GM12878 (cell line): ENCODE data around the gene CLSTN2. TPM values are rescaled to one million over a fixed set of nuclear protein-coding genes. Genes with fewer than 3 reads are reported as not detected.

Experiments used
- ATAC-seq: fragments of 200-7000 bp; cut with Tn5 transposase; 3 replicates; pipeline ENCODE4 v1.9.1; 2020; ENCODE audit warnings: mild to moderate bottlenecking, moderate library complexity
- BruUV-seq: library from RNA; stranded (reverse); fragments of 400-500 nt; replicated peaks from 2 replicates; lab custom pipeline; 2021; lab: Mats Ljungman, UMichigan
- CTCF ChIA-PET: fragments of 300-600 bp; sonication (Branson Sonifier 250); formaldehyde crosslinking; extraction: SDS; loops from one replicate; lab custom pipeline; 2021; ENCODE audit warnings: inconsistent platforms; lab: Yijun Ruan, JAX
- POLR2A ChIA-PET: fragments of 350-600 bp; formaldehyde crosslinking; extraction: SDS; loops from one replicate; lab custom pipeline; 2021; ENCODE audit warnings: inconsistent platforms; lab: Charles Lee
- RAD21 ChIA-PET: fragments of 300-600 bp; sonication (Branson Sonifier 250); formaldehyde crosslinking; loops from one replicate; lab custom pipeline; 2023; ENCODE audit warnings: antibody characterized with exemption; ENCODE audit not compliant: unreplicated experiment; lab: Charles Lee
- SMC1A ChIA-PET: fragments of 300-600 bp; sonication (Branson Sonifier 250); formaldehyde crosslinking; loops from one replicate; lab custom pipeline; 2023; ENCODE audit not compliant: unreplicated experiment, uncharacterized antibody; lab: Charles Lee
- DNase-seq: peaks from one replicate; pipeline ENCODE4 v3.0.0-alpha.2; 2011; ENCODE audit warnings: low read depth, low spot score
- FAIRE-seq: peaks from 3 replicates; lab custom pipeline; 2011; peaks lifted over from hg19 to GRCh38; lab: Jason Lieb, UNC
- H2AFZ ChIP-seq: 2 replicates; pipeline ENCODE4 v1.6.0; 2011; ENCODE audit warnings: low read depth, low read length, control low read depth; ENCODE audit not compliant: control insufficient read depth
- H3K27ac ChIP-seq: 2 replicates; pipeline ENCODE4 v1.5.1; 2011; ENCODE audit warnings: control low read depth; ENCODE audit not compliant: control insufficient read depth, insufficient read depth
- H3K27me3 ChIP-seq, 2 experiments: replicated peaks in 1 of 2; 2 replicates each; pipeline versions ENCODE4 v1.6.0 to v1.6.1; 2011; ENCODE audit warnings: low read length in 1 of 2; ENCODE audit not compliant: control insufficient read depth in 2 of 2, insufficient read depth in 2 of 2
- H3K36me3 ChIP-seq, 2 experiments: 2 replicates each; pipeline ENCODE4 v1.5.1; 2011; ENCODE audit warnings: low read length in 1 of 2; ENCODE audit not compliant: control insufficient read depth in 2 of 2, insufficient read depth in 2 of 2
- H3K4me1 ChIP-seq: 2 replicates; pipeline ENCODE4 v1.6.1; 2011; ENCODE audit warnings: mild to moderate bottlenecking, low read length, moderate library complexity, mixed read lengths; ENCODE audit not compliant: control insufficient read depth, insufficient read depth
- H3K4me2 ChIP-seq: 2 replicates; pipeline ENCODE4 v1.6.0; 2011; ENCODE audit warnings: control low read depth; ENCODE audit not compliant: control insufficient read depth, insufficient read depth
- H3K4me3 ChIP-seq: fragments of 200-600 bp; sonication (generic); 2 replicates; pipeline ENCODE4 v1.5.1; 2016
- H3K79me2 ChIP-seq: 2 replicates; pipeline ENCODE4 v1.6.0; 2011; ENCODE audit warnings: low read length; ENCODE audit not compliant: control insufficient read depth, insufficient read depth
- H3K9ac ChIP-seq: 2 replicates; pipeline ENCODE4 v1.8.0; 2011; ENCODE audit warnings: low read length, control low read depth, mixed read lengths; ENCODE audit not compliant: control insufficient read depth, insufficient read depth
- H3K9me3 ChIP-seq: replicated peaks from 3 replicates; pipeline ENCODE4 v1.5.1; 2011; ENCODE audit warnings: mild to moderate bottlenecking, low read length; ENCODE audit not compliant: control insufficient read depth, insufficient read depth
- H4K20me1 ChIP-seq: 2 replicates; pipeline ENCODE4 v1.6.0; 2011; ENCODE audit not compliant: control insufficient read depth, insufficient read depth
- BRCA1 ChIP-seq: IDR thresholded peaks from 2 replicates; pipeline ENCODE4 v1.6.1; 2011; ENCODE audit warnings: low read depth, low read length, improper control_type of control experiment
- CBX3 ChIP-seq: fragments of 200-600 bp; sonication (generic); IDR thresholded peaks from 2 replicates; pipeline ENCODE4 v1.6.1; 2016; ENCODE audit warnings: low read depth, borderline replicate concordance
- DPF2 ChIP-seq: fragments of 450-650 bp; IDR thresholded peaks from 2 replicates; pipeline ENCODE4 v1.6.1; 2017; ENCODE audit warnings: mild to moderate bottlenecking
- MTA3 ChIP-seq: IDR thresholded peaks from 2 replicates; pipeline ENCODE4 v1.6.1; 2012; ENCODE audit warnings: low read length, inconsistent platforms, borderline replicate concordance
- MXI1 ChIP-seq: fragments of 150-350 bp; IDR thresholded peaks from 2 replicates; pipeline ENCODE4 v1.6.1; 2011; ENCODE audit warnings: low read depth, mild to moderate bottlenecking, inconsistent platforms, low read length, improper control_type of control experiment
- MYC ChIP-seq: IDR thresholded peaks from 2 replicates; pipeline ENCODE4 v1.6.1; 2011; ENCODE audit warnings: mild to moderate bottlenecking, low read length, moderate library complexity, inconsistent platforms; ENCODE audit not compliant: insufficient read depth, insufficient replicate concordance, insufficient read length, severe bottlenecking
- NFXL1 ChIP-seq: fragments of 450-650 bp; IDR thresholded peaks from 2 replicates; pipeline ENCODE4 v1.6.1; 2017; ENCODE audit warnings: antibody characterized with exemption, mild to moderate bottlenecking, borderline replicate concordance
- PAX8 ChIP-seq: fragments of 450-650 bp; IDR thresholded peaks from 2 replicates; pipeline ENCODE4 v1.6.1; 2017; ENCODE audit warnings: mild to moderate bottlenecking, moderate library complexity
- POLR2AphosphoS2 ChIP-seq: IDR thresholded peaks from 2 replicates; pipeline ENCODE4 v1.6.1; 2011; ENCODE audit warnings: low read depth, mild to moderate bottlenecking, low read length, improper control_type of control experiment, moderate library complexity
- POLR2AphosphoS5 ChIP-seq: IDR thresholded peaks from 2 replicates; pipeline ENCODE4 v1.6.1; 2011; ENCODE audit warnings: mild to moderate bottlenecking, low read length, inconsistent platforms
- SREBF1 ChIP-seq: IDR thresholded peaks from 2 replicates; pipeline ENCODE4 v1.6.1; 2012; ENCODE audit warnings: mild to moderate bottlenecking, low read length
- STAT3 ChIP-seq: IDR thresholded peaks from 2 replicates; pipeline ENCODE4 v1.6.1; 2011; ENCODE audit warnings: low read depth, low read length, improper control_type of control experiment
- YBX1 ChIP-seq: fragments of 450-650 bp; IDR thresholded peaks from 2 replicates; pipeline ENCODE4 v1.6.1; 2016; ENCODE audit warnings: antibody characterized with exemption
- ZNF384 ChIP-seq: IDR thresholded peaks from 2 replicates; pipeline ENCODE4 v1.6.1; 2012; ENCODE audit warnings: low read depth, mild to moderate bottlenecking, low read length, improper control_type of control experiment, borderline replicate concordance
- WGBS: methylation state at CpG from one replicate; pipeline ENCODE4 v1.1.6; 2016; ENCODE audit warnings: low lambda C conversion rate; ENCODE audit not compliant: insufficient replicate concordance, insufficient coverage; ENCODE audit errors: missing lambda C conversion rate; 5-methylcytosine and 5-hydroxymethylcytosine counted together
- in situ Hi-C: fragments of 300-500 bp; cut with MboI; formaldehyde crosslinking; loops from 9 replicates; pipeline ENCODE4 v1.14.3; 2018; ENCODE audit warnings: mixed read lengths
- intact Hi-C: fragments of 100-400 bp; cut with micrococcal nuclease; formaldehyde crosslinking; loops from one replicate; pipeline ENCODE4 v1.14.2; 2022; ENCODE audit not compliant: unreplicated experiment
- polyA plus RNA-seq, 11 experiments: library from polyadenylated mRNA; depleted of rRNA in 4 of 11; unstranded in 6 of 11; stranded (reverse) in 5 of 11; fragments of >200 nt; fragmentation: Nextera tagmentation in 4 of 11; fragmentation: Illumina TruSeq in 1 of 11; extraction: Ambion mirVana in 4 of 11; extraction: Trizol in 1 of 11; gene quantifications; 1 replicate in 1 of 11; 2 replicates in 10 of 11; pipeline versions ENCODE4 v1.2.1 to v1.2.3, GENCODE V29; 2011 to 2016; ENCODE audit warnings: inconsistent platforms in 2 of 11, missing spikeins in 2 of 11, low read depth in 1 of 11
- total RNA-seq, 4 experiments: library from RNA; depleted of rRNA in 3 of 4; stranded (reverse); fragments of >200 nt in 3 of 4; fragmentation: Illumina TruSeq in 1 of 4; extraction: Trizol in 1 of 4; gene quantifications; 2 replicates each; pipeline versions ENCODE4 v1.2.1 to v1.2.3, GENCODE V29; 2013 to 2021
- TF ChIP-seq, protein P1 (sequence below): fragments of 450-650 bp; formaldehyde crosslinking; IDR thresholded peaks from 2 replicates; pipeline ENCODE4 v1.5.0; 2022; ENCODE audit warnings: mild to moderate bottlenecking, missing genetic modification characterization
- TF ChIP-seq, protein P2 (sequence below): IDR thresholded peaks from 2 replicates; pipeline ENCODE4 v1.6.1; 2012; ENCODE audit warnings: low read depth, low read length, improper control_type of control experiment

The CLSTN2 gene
- total and polyA plus RNA-seq, 10 of the 15 experiments (the other 5 are each of a cell fraction or from before 2014, with no cell fraction given) = under 0.01 to 0.10 (median under 0.01) TPM; not detected in 5

DNA sequence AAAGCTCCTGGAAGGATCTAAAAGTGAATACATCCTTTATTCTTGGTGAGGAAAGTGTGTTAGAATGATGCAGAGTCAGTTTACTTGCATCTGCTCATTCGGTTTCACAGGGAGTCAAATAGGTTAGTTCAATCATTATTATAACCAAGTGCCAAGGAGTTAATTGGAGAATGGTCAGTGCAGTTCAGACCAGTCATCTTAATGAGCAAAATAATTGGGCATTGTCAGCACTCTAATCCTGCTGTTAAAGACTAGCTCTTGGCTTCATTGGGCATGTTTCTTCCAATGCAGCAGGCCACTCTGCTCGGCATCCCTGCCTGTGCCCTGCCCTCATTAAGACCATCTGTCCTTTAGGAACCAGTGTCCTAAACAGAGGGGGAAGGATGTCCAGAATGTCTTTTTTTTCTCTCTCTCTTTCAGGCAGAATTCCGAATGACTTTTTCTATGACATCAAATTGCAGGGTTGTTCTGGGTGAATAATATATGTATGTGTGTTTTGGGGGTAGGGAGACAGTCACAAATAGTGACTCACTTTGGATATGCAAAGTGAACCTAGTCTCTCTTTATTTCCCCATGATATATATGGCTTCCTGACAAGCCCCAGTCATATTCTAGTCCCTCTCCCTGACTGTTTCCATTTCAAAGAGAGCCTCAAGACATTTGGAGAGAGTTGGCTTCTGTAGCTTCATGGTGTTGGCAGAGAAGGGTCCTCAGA, 537.5 kb downstream of the CLSTN2 start:
- no peak overlapping the region for H3K27ac ChIP-seq
- H3K4me2 ChIP-seq = no peak overlapping the region
- no peaks in the 10 kb centered on the region for H3K9me3 ChIP-seq
- no TSS peak for BruUV-seq
- no peak for DNase-seq
- POLR2A ChIA-PET = no interaction called here
- H3K4me3 ChIP-seq = no peak overlapping the region
- TF ChIP-seq, protein P1, sequence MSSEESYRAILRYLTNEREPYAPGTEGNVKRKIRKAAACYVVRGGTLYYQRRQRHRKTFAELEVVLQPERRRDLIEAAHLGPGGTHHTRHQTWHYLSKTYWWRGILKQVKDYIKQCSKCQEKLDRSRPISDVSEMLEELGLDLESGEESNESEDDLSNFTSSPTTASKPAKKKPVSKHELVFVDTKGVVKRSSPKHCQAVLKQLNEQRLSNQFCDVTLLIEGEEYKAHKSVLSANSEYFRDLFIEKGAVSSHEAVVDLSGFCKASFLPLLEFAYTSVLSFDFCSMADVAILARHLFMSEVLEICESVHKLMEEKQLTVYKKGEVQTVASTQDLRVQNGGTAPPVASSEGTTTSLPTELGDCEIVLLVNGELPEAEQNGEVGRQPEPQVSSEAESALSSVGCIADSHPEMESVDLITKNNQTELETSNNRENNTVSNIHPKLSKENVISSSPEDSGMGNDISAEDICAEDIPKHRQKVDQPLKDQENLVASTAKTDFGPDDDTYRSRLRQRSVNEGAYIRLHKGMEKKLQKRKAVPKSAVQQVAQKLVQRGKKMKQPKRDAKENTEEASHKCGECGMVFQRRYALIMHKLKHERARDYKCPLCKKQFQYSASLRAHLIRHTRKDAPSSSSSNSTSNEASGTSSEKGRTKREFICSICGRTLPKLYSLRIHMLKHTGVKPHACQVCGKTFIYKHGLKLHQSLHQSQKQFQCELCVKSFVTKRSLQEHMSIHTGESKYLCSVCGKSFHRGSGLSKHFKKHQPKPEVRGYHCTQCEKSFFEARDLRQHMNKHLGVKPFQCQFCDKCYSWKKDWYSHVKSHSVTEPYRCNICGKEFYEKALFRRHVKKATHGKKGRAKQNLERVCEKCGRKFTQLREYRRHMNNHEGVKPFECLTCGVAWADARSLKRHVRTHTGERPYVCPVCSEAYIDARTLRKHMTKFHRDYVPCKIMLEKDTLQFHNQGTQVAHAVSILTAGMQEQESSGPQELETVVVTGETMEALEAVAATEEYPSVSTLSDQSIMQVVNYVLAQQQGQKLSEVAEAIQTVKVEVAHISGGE (CRISPR knock-in tag) = no peak
- TF ChIP-seq POLR2AphosphoS2 (no peak), MXI1 (no peak), CBX3 (no peak), PAX8 (no peak), MTA3 (no peak), ZNF384 (no peak), MYC (no peak), STAT3 (no peak), DPF2 (no peak), BRCA1 (no peak), SREBF1 (no peak), NFXL1 (no peak), POLR2AphosphoS5 (no peak), YBX1 (no peak)
- TF ChIP-seq, protein P2, sequence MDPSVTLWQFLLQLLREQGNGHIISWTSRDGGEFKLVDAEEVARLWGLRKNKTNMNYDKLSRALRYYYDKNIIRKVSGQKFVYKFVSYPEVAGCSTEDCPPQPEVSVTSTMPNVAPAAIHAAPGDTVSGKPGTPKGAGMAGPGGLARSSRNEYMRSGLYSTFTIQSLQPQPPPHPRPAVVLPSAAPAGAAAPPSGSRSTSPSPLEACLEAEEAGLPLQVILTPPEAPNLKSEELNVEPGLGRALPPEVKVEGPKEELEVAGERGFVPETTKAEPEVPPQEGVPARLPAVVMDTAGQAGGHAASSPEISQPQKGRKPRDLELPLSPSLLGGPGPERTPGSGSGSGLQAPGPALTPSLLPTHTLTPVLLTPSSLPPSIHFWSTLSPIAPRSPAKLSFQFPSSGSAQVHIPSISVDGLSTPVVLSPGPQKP = no peak
- H2AFZ ChIP-seq = no peak overlapping the region
- in situ Hi-C loops (no loop called here), intact Hi-C loops (no loop called here)
- no peaks in the 10 kb centered on the region for H3K79me2 ChIP-seq
- H3K4me1 ChIP-seq = no peaks in the 10 kb centered on the region
- no peaks in the 10 kb centered on the region; a peak in 1 of 4 replicates for H3K27me3 ChIP-seq
- WGBS = 15% methylated on average over 3 of the region's 3 CpGs
- SMC1A ChIA-PET = no interaction called here
- no peaks in the 10 kb centered on the region for H3K36me3 ChIP-seq
- RAD21 ChIA-PET = no interaction called here
- CTCF ChIA-PET = no interaction called here
- H4K20me1 ChIP-seq = no peaks in the 10 kb centered on the region
- no peak for ATAC-seq
- FAIRE-seq = no peak
- no peak overlapping the region for H3K9ac ChIP-seq
